Stimulated activated memory B cell treated with anti-CD40 and anti-IgM and Interleukin-4, amounts not matched to agents 10 μg/mL and 1 μg/mL and 100 μg/mL, for 72 hours (primary cell): ENCODE data around the gene P2RX1.

Experiments used
- ATAC-seq: fragments of 150-1000 bp; cut with Tn5 transposase; 2 replicates; pipeline ENCODE4 v1.10.0; 2021
- H3K27ac Mint-ChIP-seq: one replicate; pipeline ENCODE4 v1.8.0; 2022; ENCODE audit warnings: mild to moderate bottlenecking, mixed read lengths
- H3K27me3 Mint-ChIP-seq: one replicate; pipeline ENCODE4 v1.8.0; 2022; ENCODE audit warnings: mixed read lengths
- H3K36me3 Mint-ChIP-seq: one replicate; pipeline ENCODE4 v1.8.0; 2022; ENCODE audit warnings: mixed read lengths
- H3K4me1 Mint-ChIP-seq: one replicate; pipeline ENCODE4 v1.8.0; 2022; ENCODE audit warnings: mixed read lengths
- H3K4me3 Mint-ChIP-seq: one replicate; pipeline ENCODE4 v1.8.0; 2022; ENCODE audit warnings: mild to moderate bottlenecking, moderate library complexity, mixed read lengths
- H3K9me3 Mint-ChIP-seq: one replicate; pipeline ENCODE4 v1.8.0; 2022; ENCODE audit warnings: mixed read lengths

P2RX1 gene

GRCh38 chr17:3880983-3881382 is 35.3 kb downstream of the P2RX1 start:
- peaks cover 10% of the 10 kb centered on the region for H3K4me1 Mint-ChIP-seq

GRCh38 chr17:3879591-3880417 is 36.5 kb downstream of the P2RX1 start:
- Mint-ChIP-seq H3K4me1 (peaks cover 9% of the 10 kb centered on the region), H3K4me3 (no peak overlapping the region), H3K27ac (no peak overlapping the region), H3K9me3 (no peaks in the 10 kb centered on the region), H3K27me3 (no peaks in the 10 kb centered on the region), H3K36me3 (peaks cover 36% of the 10 kb centered on the region)
- no peak for ATAC-seq

More at GRCh38 chr17:3880983-3881382, 35.3 kb downstream of the P2RX1 start:
- no peak for ATAC-seq
- Mint-ChIP-seq H3K36me3 (peaks cover 34% of the 10 kb centered on the region), H3K4me3 (no peak overlapping the region), H3K9me3 (no peaks in the 10 kb centered on the region), H3K27me3 (no peaks in the 10 kb centered on the region), H3K27ac (no peak overlapping the region)

- no peak for ATAC-seq
- Mint-ChIP-seq H3K4me1 (peaks cover 9% of the 10 kb centered on the region), H3K27me3 (no peaks in the 10 kb centered on the region), H3K4me3 (no peak overlapping the region), H3K27ac (no peak overlapping the region), H3K9me3 (no peaks in the 10 kb centered on the region), H3K36me3 (peaks cover 34% of the 10 kb centered on the region)
Observed at GRCh38 chr17:3879186-3879585, 37.1 kb downstream of the P2RX1 start.

- H3K27ac Mint-ChIP-seq = no peak overlapping the region
- no peaks in the 10 kb centered on the region for H3K9me3 Mint-ChIP-seq
- ATAC-seq = no peak
- H3K36me3 Mint-ChIP-seq = peaks cover 45% of the 10 kb centered on the region
- H3K4me3 Mint-ChIP-seq = no peak overlapping the region
- H3K4me1 Mint-ChIP-seq = no peaks in the 10 kb centered on the region
- H3K27me3 Mint-ChIP-seq = no peaks in the 10 kb centered on the region
Observed at GRCh38 chr17:3877220-3877619, 39.0 kb downstream of the P2RX1 start.

GRCh38 chr17:3875317-3875716 is 40.9 kb downstream of the P2RX1 start:
- H3K4me3 Mint-ChIP-seq = no peak overlapping the region

GRCh38 chr17:3873862-3874261 is 42.4 kb downstream of the P2RX1 start:
- Mint-ChIP-seq H3K9me3 (no peaks in the 10 kb centered on the region), H3K4me1 (peaks cover 7% of the 10 kb centered on the region), H3K27ac (no peak overlapping the region), H3K36me3 (peaks cover 42% of the 10 kb centered on the region), H3K4me3 (no peak overlapping the region), H3K27me3 (no peaks in the 10 kb centered on the region)
- no peak for ATAC-seq

More at GRCh38 chr17:3875317-3875716, 40.9 kb downstream of the P2RX1 start:
- Mint-ChIP-seq H3K4me1 (peaks cover 7% of the 10 kb centered on the region), H3K27ac (no peak overlapping the region), H3K36me3 (peaks cover 55% of the 10 kb centered on the region), H3K27me3 (no peaks in the 10 kb centered on the region), H3K9me3 (no peaks in the 10 kb centered on the region)
- no peak for ATAC-seq

- Mint-ChIP-seq H3K9me3 (no peaks in the 10 kb centered on the region), H3K27ac (peak overlapping the region; percentile 49), H3K27me3 (no peaks in the 10 kb centered on the region), H3K4me1 (peaks cover 7% of the 10 kb centered on the region), H3K4me3 (peak overlapping the region; percentile 47), H3K36me3 (peaks cover 35% of the 10 kb centered on the region)
- no peak for ATAC-seq
Observed at GRCh38 chr17:3870871-3871306, 45.4 kb downstream of the P2RX1 start.

- no peaks in the 10 kb centered on the region for H3K9me3 Mint-ChIP-seq
- H3K36me3 Mint-ChIP-seq = peaks cover 14% of the 10 kb centered on the region
- no peak overlapping the region for H3K4me3 Mint-ChIP-seq
- ATAC-seq = no peak
- H3K27ac Mint-ChIP-seq = peak overlapping the region; percentile 26
- peaks cover 7% of the 10 kb centered on the region for H3K4me1 Mint-ChIP-seq
- no peaks in the 10 kb centered on the region for H3K27me3 Mint-ChIP-seq
Observed at GRCh38 chr17:3867606-3868005, 48.7 kb downstream of the P2RX1 start.

- Mint-ChIP-seq H3K27ac (peak overlapping the region; percentile 26), H3K9me3 (no peaks in the 10 kb centered on the region), H3K36me3 (peaks cover 9% of the 10 kb centered on the region), H3K27me3 (no peaks in the 10 kb centered on the region), H3K4me3 (no peak overlapping the region), H3K4me1 (peaks cover 7% of the 10 kb centered on the region)
- ATAC-seq = no peak
Observed at GRCh38 chr17:3867106-3867505, 49.2 kb downstream of the P2RX1 start.

- Mint-ChIP-seq H3K27ac (no peak overlapping the region), H3K36me3 (peaks cover 12% of the 10 kb centered on the region), H3K9me3 (no peaks in the 10 kb centered on the region), H3K4me3 (no peak overlapping the region), H3K27me3 (no peaks in the 10 kb centered on the region), H3K4me1 (peaks cover 7% of the 10 kb centered on the region)
- no peak for ATAC-seq
Observed at GRCh38 chr17:3866276-3866675, 50.0 kb downstream of the P2RX1 start.

- no peak for ATAC-seq
- Mint-ChIP-seq H3K36me3 (peaks cover 13% of the 10 kb centered on the region), H3K4me1 (no peaks in the 10 kb centered on the region), H3K9me3 (no peaks in the 10 kb centered on the region), H3K4me3 (no peak overlapping the region), H3K27me3 (no peaks in the 10 kb centered on the region), H3K27ac (peak overlapping the region; percentile 13)
Observed at GRCh38 chr17:3865176-3865575, 51.1 kb downstream of the P2RX1 start.

- no peaks in the 10 kb centered on the region for H3K27me3 Mint-ChIP-seq
- H3K27ac Mint-ChIP-seq = no peak overlapping the region
- H3K4me1 Mint-ChIP-seq = no peaks in the 10 kb centered on the region
- H3K9me3 Mint-ChIP-seq = no peaks in the 10 kb centered on the region
- ATAC-seq = no peak
- no peak overlapping the region for H3K4me3 Mint-ChIP-seq
- H3K36me3 Mint-ChIP-seq = peaks cover 13% of the 10 kb centered on the region
Observed at GRCh38 chr17:3864534-3864933, 51.7 kb downstream of the P2RX1 start.

GRCh38 chr17:3861761-3862681 is 54.2 kb downstream of the P2RX1 start:
- H3K27me3 Mint-ChIP-seq = no peaks in the 10 kb centered on the region
- no peak for ATAC-seq
- no peaks in the 10 kb centered on the region for H3K9me3 Mint-ChIP-seq
- H3K36me3 Mint-ChIP-seq = peaks cover 13% of the 10 kb centered on the region
- H3K4me3 Mint-ChIP-seq = no peak overlapping the region
- H3K4me1 Mint-ChIP-seq = no peaks in the 10 kb centered on the region
- no peak overlapping the region for H3K27ac Mint-ChIP-seq

- H3K27me3 Mint-ChIP-seq = no peaks in the 10 kb centered on the region
- H3K27ac Mint-ChIP-seq = no peak overlapping the region
- no peak overlapping the region for H3K4me3 Mint-ChIP-seq
Observed at GRCh38 chr17:3860939-3861700, 55.1 kb downstream of the P2RX1 start.

GRCh38 chr17:3859940-3860339 is 56.3 kb downstream of the P2RX1 start:
- ATAC-seq = no peak
- no peak overlapping the region for H3K27ac Mint-ChIP-seq
- H3K36me3 Mint-ChIP-seq = peaks cover 13% of the 10 kb centered on the region
- H3K4me3 Mint-ChIP-seq = no peak overlapping the region
- no peaks in the 10 kb centered on the region for H3K9me3 Mint-ChIP-seq
- H3K27me3 Mint-ChIP-seq = no peaks in the 10 kb centered on the region
- H3K4me1 Mint-ChIP-seq = no peaks in the 10 kb centered on the region

More at GRCh38 chr17:3860939-3861700, 55.1 kb downstream of the P2RX1 start:
- H3K4me1 Mint-ChIP-seq = no peaks in the 10 kb centered on the region
- peaks cover 13% of the 10 kb centered on the region for H3K36me3 Mint-ChIP-seq
- H3K9me3 Mint-ChIP-seq = no peaks in the 10 kb centered on the region
- no peak for ATAC-seq
